HCT116 (cell line): ENCODE measurements around the gene TP63.

Experiments
- EZH2 ChIP-seq: fragments of 200-600 bp; sonication (generic); IDR thresholded peaks from 2 replicates; pipeline ENCODE4 v1.6.1; 2017; ENCODE audit warnings: antibody characterized with exemption, mixed run types
- JUND ChIP-seq: IDR thresholded peaks from 2 replicates; pipeline ENCODE4 v1.6.1; 2012
- POLR2A ChIP-seq: IDR thresholded peaks from 2 replicates; pipeline ENCODE4 v1.7.0; 2011; ENCODE audit warnings: borderline replicate concordance; ENCODE audit not compliant: insufficient read depth, insufficient read length; ENCODE audit errors: extremely low read depth
- POLR2AphosphoS5 ChIP-seq: IDR thresholded peaks from 2 replicates; pipeline ENCODE4 v1.6.1; 2011; ENCODE audit warnings: mild to moderate bottlenecking, low read depth, low read length, moderate library complexity
- RAD21 ChIP-seq: IDR thresholded peaks from 2 replicates; pipeline ENCODE4 v1.6.1; 2012; ENCODE audit warnings: low read depth, mild to moderate bottlenecking
- SRF ChIP-seq: IDR thresholded peaks from 2 replicates; pipeline ENCODE4 v1.6.1; 2012; ENCODE audit warnings: low read depth
- TF ChIP-seq, protein P1 (sequence below): IDR thresholded peaks from 2 replicates; pipeline ENCODE4 v1.6.1; 2012
- TF ChIP-seq, protein P2 (sequence below), 3 experiments: fragments of 200-600 bp in 1 of 3; sonication (generic) in 1 of 3; IDR thresholded peaks in 2 of 3; conservative IDR thresholded peaks in 1 of 3; 2 replicates each; pipeline ENCODE4 v1.5.1; 2012 to 2017; ENCODE audit warnings: low read depth in 2 of 3, low read length in 2 of 3, antibody characterized with exemption in 1 of 3, borderline replicate concordance in 1 of 3, control low read depth in 1 of 3, mild to moderate bottlenecking in 1 of 3, mixed read lengths in 1 of 3, mixed run types in 1 of 3, moderate library complexity in 1 of 3; ENCODE audit not compliant: insufficient read depth in 1 of 3

- TF ChIP-seq, protein P1, sequence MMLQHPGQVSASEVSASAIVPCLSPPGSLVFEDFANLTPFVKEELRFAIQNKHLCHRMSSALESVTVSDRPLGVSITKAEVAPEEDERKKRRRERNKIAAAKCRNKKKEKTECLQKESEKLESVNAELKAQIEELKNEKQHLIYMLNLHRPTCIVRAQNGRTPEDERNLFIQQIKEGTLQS, result no peak
- TF ChIP-seq, protein P2, sequence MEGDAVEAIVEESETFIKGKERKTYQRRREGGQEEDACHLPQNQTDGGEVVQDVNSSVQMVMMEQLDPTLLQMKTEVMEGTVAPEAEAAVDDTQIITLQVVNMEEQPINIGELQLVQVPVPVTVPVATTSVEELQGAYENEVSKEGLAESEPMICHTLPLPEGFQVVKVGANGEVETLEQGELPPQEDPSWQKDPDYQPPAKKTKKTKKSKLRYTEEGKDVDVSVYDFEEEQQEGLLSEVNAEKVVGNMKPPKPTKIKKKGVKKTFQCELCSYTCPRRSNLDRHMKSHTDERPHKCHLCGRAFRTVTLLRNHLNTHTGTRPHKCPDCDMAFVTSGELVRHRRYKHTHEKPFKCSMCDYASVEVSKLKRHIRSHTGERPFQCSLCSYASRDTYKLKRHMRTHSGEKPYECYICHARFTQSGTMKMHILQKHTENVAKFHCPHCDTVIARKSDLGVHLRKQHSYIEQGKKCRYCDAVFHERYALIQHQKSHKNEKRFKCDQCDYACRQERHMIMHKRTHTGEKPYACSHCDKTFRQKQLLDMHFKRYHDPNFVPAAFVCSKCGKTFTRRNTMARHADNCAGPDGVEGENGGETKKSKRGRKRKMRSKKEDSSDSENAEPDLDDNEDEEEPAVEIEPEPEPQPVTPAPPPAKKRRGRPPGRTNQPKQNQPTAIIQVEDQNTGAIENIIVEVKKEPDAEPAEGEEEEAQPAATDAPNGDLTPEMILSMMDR (IDR thresholded peaks at IDR 0.05 in 2 of 3, conservative IDR thresholded peaks at IDR 0.05 in 1 of 3; ENCODE audit: borderline replicate concordance in 1 of 3, insufficient read depth in 1 of 3, low read depth in 2 of 3, low read length in 2 of 3), result no peak
- no peak for TF ChIP-seq POLR2A
- no peak for TF ChIP-seq RAD21
- TF ChIP-seq EZH2, result no peak
- TF ChIP-seq JUND, result no peak
- no peak for TF ChIP-seq SRF
- TF ChIP-seq POLR2AphosphoS5, result no peak
Observed at GRCh38 chr3:189629803-189630455, 1.3 kb upstream of the TP63 start.
